ENCODE results near the gene TMSB10.
"Not testable (repeated sequence)": the region's sequence is repeated elsewhere in the genome, so short reads cannot be mapped to it uniquely, and the experiment has no call there.

Gene TMSB10

GRCh38 chr2:84862006-84862405, 43.5 kb upstream of the TMSB10 start:
- no peak for TF ChIP-seq CTCF (IDR thresholded peaks at IDR 0.05; ENCODE audit: low read depth, low read length)
- no peak for DNase-seq (ENCODE audit: extremely low read depth, low read depth)

GRCh38 chr2:84865181-84865783, 40.2 kb upstream of the TMSB10 start:
- TF ChIP-seq CTCF (IDR thresholded peaks at IDR 0.05; ENCODE audit: low read depth, low read length), result peak; percentile 24; the same call in 1 of the 2 replicates
- no peak for DNase-seq (ENCODE audit: extremely low read depth, low read depth)

GRCh38 chr2:84866122-84866521, 39.3 kb upstream of the TMSB10 start:
- DNase-seq (ENCODE audit: extremely low read depth, low read depth), result peak; percentile 52
- TF ChIP-seq CTCF (IDR thresholded peaks at IDR 0.05; ENCODE audit: low read depth, low read length), result no peak

- DNase-seq (ENCODE audit: extremely low read depth, low read depth), result not testable (repeated sequence)
Measured at GRCh38 chr2:84868327-84868726, 37.1 kb upstream of the TMSB10 start.

- no peak for TF ChIP-seq CTCF (IDR thresholded peaks at IDR 0.05; ENCODE audit: low read depth, low read length)
- no peak for DNase-seq (ENCODE audit: extremely low read depth, low read depth)
Measured at GRCh38 chr2:84870306-84870705, 35.1 kb upstream of the TMSB10 start.

- DNase-seq (ENCODE audit: extremely low read depth, low read depth), result not testable (repeated sequence)
Measured at GRCh38 chr2:84872691-84873090, 32.8 kb upstream of the TMSB10 start.

- TF ChIP-seq CTCF (IDR thresholded peaks at IDR 0.05; ENCODE audit: low read depth, low read length), result no peak
- DNase-seq (ENCODE audit: extremely low read depth, low read depth), result no peak
Measured at GRCh38 chr2:84873350-84873749, 32.1 kb upstream of the TMSB10 start.

GRCh38 chr2:84874381-84875212, 30.9 kb upstream of the TMSB10 start:
- TF ChIP-seq CTCF (IDR thresholded peaks at IDR 0.05; ENCODE audit: low read depth, low read length), result no peak
- DNase-seq (ENCODE audit: extremely low read depth, low read depth), result no peak
